ENCODE results near the gene TSPAN15.
"Not testable (repeated sequence)": the region's sequence is repeated elsewhere in the genome, so short reads cannot be mapped to it uniquely, and the experiment has no call there.

The TSPAN15 gene

DNA sequence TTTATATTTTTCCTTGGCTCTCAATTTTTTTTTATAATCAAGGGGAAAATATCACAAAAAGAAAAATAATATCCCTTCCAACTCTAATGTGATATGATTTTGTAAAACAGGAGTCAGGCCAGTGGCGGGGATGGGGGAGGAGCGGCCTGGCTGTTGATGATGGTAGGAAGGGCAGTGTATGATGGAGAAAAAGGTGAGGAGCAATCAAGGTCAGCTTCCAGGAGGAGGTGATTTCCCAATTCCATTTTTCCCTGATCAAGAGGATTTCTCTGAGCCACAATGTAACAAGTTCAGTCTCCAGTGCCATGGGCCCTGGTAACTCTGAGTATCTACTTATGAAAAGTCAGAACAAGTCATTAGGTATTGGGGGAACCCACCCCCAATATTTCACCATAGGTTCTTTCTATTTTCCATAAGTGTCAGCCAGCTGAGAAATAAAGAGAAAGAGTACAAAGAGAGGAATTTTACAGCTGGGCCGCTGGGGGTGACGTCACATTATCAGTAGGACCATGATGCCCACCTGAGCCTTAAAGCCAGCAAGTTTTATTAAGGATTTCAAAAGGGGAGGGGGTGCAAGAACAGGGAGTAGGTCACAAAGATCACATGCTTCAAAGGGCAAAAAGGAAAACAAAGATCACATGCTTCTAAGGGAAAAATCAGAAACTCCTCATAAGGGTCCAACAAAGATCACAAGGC lies 37.0 kb downstream of the TSPAN15 start:
- DNase-seq (ENCODE audit: low read depth), result not testable (repeated sequence)

DNA sequence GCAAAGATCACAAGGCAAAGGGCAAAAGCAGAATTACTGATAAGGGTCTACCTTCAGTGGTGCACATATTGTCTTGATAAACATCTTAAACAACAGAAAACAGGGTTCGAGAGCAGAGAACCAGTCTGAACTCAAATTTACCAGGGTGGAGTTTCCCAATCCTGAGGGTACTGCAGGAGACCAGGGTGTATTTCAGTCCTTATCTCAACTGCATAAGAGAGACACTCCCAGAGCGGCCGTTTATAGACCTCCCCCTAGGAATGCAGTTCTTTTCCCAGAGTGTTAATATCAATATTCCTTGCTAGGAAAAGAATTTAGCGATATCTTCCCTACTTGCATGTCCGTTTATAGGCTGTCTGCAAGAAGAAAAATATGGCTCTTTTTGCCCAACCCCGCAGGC lies 37.6 kb downstream of the TSPAN15 start:
- not testable (repeated sequence) for DNase-seq (ENCODE audit: low read depth)

DNA sequence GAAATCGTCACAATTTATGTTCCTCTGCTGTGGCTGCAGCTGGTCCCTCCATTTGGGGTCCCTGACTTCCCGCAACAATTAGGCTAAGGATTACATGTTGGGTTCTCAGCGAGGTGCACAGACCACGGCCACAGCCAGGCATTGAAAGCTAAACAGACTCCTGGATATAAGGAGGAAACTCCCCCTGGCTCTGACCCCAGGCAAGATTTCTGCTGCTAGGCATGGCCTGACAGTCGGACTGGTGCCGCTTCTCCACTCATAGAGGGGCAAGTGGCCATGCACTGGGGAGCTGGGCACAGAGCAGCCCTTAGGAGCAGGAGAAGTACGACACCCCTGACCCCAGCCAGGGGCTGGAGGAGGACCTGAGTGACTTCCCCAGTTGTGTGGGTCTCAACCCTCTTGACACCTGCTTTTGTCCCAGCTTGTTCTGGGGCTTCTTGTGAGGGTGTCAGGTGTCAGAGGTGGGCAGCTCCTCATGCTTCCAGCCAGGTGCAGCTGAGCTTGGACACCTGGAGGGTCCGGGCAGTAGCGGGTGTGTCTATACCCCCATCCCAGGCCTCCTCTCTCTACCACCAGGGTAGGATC lies 38.3 kb downstream of the TSPAN15 start:
- DNase-seq (ENCODE audit: low read depth), result no peak

DNA sequence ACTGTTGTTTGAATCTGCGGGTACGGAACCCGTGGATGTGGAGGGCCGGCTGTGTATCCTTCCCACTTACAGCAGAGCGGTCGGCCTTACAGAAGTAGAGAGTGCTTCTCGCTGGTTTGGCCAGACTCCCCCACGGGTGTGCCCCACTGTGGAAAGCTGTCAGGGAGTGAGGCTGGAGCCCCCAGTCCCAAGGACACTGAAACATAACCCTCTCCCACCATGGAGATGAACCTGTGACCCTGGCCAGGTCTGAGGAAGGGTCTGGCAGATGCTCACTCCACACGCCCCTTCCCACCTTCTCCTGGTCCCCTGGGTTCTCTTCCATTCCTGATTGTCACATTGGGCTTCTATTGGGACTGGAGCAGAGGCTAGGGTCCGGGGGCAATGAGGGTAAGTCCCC lies 39.6 kb downstream of the TSPAN15 start:
- DNase-seq (ENCODE audit: low read depth), result no peak

DNA sequence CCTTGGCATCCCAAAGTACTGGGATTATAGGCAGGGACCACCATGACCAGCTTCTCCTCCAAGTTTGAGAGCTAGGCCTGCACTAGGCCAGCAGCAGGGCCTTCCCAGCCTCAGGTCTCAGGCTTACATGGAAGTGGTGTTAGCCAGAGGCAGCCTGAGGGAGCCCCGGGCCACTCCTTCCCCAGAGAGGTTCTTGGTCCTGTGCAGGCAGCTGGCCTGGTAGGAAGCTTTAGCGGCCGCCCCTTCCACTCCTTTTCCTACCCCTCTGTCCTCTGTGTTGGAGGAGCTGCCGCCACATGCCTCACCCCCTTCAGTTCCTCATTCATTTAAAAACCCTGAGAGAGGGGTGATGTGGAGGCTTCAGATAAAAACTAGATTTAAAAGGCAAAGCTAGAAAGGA lies 40.3 kb downstream of the TSPAN15 start:
- DNase-seq (ENCODE audit: low read depth), result no peak

DNA sequence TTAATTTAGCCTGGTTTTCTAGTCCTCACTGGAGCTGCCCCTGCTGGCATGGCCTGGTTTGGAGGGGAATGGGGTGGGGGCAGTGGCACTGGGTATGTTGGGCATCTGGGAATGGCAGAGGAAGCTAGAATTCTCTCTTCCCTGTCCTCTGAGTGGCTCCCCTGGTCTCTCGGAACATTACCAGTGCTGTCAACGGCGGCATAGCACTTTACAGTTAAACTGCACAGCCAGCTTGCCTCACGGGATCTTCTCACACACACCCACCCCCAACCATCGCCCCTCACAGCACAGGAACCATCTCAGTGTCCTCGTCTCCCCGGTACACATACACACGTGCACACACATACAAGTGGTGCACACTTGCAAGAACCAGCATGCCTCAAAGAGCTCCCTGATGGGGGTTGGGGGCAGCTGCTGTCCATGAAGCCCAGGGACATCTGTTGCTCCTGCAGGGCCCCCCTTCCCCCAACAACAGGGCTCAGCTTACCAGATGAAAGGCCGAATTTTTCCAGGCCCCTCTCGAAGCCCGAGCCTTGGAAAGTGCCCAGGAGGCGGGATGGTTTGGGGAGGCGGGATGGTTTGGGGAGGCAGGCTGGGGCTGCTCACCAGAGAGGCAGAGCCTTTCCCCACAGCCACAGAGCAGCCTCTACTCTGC lies 41.0 kb downstream of the TSPAN15 start:
- DNase-seq (ENCODE audit: low read depth), result no peak

DNA sequence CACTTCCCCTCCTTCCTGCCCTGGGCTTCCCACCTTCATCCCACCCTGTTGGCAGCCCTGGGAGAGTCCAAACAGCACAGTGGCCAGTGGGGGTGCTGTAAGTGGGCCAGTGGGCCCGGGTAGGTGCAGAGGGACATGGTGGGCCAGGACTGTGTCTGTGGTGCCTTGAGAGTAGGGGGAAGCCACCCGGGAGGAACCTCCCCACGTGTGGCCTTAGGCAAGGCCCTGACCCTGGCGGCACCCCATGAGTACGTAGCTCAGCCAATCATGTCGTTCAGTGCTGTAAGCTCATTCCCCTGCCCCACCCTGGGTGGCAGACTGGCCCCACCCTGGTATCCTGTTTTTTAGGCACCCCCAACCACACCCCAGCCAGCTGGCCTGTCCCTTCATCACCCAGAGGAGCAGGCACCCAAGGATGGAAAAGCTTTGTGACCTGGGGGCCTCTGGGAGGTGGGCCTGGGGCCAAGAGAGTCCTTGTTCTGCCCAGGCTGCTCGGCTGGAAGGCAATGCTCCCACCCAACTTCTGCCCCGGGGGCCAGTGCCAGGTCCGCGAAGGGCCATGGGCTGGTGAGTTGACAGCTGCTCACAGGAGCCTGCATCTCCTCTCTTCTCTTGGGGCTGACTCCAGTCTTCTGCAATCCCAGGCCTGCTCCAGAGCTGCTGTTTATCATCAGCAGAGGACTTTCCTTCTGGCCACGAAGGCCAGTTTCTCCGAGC lies 41.6 kb downstream of the TSPAN15 start:
- no peak for DNase-seq (ENCODE audit: low read depth)

DNA sequence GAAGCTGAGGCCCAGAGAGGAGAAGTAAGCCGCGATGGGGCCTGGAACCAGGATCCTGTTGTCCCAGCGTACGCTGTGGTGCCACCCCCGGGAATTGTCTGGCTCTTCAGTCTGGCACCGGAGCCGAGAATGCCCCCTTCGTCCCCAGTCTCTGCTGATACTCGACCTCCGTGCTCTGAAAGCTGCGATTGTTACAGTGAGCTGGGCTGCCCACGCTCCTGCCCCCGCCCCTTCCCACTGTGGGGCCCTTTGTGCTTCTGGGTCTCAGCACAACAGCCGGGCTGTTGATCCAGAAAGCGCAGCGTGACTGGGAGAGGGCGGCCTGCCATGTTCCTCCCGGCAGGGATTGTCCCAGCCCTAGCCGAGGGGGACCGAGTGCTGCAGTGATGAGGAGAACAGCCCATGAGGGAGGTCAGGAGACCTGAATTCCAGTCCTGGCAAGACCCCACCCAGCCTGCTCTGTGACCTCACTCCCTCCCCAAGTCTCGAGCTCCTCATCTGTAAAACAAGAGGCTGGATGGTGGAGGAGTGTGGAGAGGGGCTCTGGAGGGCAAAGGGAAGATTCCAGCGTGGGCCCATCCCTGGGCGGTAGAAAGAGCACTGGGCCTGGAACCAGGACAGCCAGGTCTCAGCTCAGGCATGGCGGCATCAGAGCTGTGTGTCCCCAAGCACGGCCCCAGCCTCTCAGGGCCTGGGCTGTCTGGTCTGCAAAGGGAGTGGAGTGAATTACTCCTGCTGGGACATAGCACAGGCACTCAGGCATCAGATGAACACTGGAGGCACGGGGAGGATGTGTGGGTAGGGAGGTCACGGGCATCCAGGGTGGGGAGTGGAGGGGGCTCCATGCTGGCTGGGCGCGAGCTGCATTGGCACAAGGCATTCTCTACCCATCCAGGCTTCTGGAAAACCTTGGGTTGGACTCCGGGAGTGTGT lies 43.6 kb downstream of the TSPAN15 start:
- no peak for DNase-seq (ENCODE audit: low read depth)

DNA sequence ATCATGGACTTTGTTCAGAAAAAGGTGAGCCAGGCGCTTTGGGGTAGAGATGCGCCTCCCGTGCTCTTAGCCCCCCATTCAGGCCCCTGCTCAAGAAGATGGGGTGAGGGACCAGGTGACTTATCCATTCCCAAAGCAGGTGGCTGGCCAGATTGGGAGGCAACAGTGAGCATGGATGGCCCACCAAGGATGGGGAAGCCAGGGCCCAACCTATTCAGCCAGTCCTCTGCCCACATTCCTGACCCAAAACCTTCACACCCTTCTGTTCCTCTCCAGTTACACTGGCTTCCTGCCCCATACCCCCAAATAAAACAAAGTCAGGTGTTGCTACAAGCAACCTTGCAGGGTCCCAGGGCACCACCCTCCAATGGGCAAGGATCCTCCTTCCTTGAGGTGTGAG lies 44.4 kb downstream of the TSPAN15 start:
- no peak for DNase-seq (ENCODE audit: low read depth)

DNA sequence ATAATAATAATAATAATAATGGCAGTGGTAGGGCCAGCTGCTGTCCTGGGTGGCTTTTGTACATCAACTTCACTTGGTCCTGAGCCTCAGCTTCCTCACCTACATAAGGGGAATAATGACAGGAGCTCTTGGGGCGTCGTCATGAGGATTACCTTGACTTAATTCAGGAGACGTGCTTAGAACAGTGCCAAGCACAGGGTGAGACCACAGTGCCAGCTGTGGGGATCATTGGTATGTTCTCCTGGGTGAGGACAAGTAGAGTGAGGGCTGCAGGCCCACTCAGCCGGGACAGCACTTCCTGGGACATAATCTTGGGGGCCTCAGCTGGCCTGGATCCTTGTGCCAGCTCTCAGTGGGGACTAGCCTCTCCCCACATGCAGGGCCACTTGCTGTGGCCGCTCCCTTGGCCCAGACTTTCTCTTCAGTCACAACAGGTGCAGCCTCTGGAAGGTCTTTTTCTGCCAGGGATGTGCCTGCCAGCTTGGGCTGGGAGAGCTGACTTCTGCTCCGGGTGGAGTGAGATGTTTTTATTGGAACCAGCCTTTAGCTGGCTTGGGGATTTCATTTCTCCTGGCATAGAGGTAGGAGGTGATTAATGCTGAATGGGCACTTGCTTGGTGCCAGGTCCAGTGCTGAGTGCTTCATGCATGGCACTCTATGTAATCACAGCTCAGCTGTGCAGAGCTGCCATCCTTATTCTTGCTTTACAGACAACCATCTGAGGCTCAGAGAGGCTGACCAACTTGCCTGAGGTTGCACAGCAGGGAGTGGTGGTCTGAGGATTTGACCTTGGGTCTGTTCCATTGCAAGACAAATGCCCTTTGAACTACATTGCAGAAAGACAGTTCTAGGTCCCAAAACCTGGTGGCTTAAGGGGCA lies 45.3 kb downstream of the TSPAN15 start:
- DNase-seq (ENCODE audit: low read depth), result no peak

DNA sequence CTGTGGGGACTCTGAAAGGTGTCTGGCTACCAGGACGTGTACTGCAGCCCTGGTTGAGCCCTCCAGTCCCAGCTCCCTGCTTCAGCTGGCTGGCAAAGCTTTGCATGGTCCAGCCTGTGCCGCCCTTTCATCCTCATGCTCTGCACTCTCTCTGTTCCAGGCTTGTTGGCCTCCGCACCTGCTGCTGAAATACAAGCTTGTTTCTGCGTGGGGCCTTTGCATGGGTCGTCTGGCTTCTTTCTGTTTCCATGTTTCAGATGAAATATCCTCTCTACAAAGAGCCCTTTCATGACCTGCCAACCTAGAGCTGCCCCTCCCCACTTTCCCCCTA lies 45.9 kb downstream of the TSPAN15 start:
- no peak for DNase-seq (ENCODE audit: low read depth)

DNA sequence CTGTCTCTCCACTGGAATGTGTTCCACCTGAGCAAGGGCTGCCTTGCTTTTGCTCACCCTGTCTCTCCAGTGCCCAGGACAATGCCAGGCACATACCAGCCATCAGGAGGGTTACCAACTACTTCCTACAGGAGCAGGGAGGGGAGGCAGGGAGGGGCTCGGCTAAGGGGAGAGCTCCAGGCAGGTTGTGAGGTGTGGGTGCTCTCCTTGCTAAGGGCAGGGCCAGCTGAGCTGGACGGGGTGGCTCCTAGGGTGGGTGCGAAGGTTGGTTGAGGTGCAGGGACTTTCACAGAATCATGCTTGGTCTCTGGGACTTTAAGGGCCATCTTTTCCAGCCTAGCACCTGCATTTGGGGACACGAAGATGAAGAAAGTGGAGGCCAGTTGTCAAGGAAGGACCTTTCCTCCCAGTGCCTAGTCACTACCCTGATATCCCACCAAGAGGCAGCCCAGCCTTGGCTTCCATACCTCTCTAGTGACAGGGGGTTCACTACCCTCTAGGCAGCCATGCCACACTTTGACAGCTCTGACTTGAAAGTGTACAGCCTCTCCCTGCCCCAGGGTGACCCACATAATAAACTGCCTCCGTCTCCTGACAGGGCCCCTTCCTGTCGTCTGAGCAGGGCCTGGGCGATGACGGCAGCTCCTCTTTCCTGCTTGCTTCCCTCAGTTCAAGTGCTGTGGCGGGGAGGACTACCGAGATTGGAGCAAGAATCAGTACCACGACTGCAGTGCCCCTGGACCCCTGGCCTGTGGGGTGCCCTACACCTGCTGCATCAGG lies 46.5 kb downstream of the TSPAN15 start:
- no peak for DNase-seq (ENCODE audit: low read depth)

DNA sequence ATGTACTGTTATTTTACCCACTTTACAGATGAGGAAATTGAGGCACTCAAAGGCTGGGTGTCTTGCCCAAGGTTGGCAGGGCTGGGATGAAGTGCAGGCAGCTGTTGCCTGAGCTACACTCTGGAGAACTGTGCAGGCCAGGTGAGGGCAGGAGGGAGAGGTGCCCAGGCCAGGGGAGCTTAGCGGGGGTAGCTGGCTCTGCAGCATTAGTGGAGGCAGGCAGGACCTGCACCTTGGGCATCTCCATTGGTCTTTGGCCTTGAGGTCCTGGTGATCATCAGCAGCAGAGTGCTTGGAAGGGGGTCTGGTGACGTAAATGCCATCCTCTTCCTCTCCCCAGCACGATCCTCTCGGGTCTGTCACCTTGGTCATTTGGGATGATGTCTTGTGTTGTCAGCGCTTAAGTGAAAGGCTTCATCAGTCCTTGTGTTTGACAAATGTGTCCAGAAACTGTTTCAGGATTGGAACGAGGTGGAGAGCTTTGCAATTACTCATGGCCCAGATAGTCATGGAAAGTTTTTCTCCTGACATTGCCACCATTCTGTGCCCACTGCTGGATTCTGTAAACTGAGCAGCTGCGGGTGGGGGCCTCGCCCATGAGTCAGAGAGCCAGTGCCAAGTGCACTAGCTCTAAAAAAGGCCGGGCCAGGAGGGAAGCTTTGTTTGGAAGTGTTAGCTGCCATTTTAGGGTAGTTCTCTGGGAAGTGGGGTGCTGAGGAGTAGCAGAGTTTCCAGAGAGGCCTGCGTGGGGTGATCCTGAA lies 47.6 kb downstream of the TSPAN15 start:
- DNase-seq (ENCODE audit: low read depth), result no peak

DNA sequence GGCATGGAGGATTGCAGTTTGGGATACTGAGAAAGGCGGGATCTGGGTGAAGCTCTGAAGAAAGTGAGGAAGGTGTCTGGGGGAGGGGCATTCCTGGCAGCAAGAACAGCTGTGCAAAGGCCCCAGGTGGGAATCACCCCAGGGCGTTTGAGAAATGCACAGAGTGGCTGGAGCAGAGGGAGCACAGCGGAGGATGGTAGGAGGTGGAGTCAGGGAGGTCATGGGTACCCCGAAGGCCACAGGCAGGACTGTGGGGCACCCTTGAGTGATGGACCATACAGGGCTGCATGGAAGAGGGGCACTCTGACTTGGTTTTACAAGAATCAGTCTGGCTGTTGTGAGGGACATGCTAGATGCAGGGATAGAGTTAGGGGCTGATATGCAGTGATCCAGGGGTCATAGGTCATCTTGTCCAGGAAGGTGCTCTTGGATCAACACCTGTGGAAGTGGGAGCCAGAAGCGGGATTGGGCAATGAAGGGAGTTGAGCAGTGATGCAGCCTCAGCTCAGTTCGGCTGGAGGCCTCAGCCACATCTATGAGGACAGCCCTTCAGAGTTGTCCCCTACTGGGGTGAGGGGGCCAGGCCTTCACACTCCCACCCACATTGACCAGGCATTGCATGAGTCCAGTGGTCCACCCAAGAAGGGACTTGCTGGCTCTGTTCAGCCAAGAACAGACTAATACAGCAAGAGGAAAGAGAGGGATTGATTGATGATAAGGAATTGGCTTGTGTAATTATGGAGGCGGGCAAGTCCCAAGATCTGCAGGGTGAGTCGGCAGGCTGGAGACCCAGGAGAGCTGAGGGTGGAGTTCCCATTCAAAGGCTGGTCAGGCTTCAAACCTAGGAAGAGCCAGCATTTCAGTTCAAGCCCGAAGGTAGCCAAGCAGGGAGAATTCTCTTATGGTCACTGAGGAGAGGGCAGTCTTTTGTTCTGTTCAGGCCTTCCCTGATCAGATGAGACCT lies 48.7 kb downstream of the TSPAN15 start:
- DNase-seq (ENCODE audit: low read depth), result no peak

DNA sequence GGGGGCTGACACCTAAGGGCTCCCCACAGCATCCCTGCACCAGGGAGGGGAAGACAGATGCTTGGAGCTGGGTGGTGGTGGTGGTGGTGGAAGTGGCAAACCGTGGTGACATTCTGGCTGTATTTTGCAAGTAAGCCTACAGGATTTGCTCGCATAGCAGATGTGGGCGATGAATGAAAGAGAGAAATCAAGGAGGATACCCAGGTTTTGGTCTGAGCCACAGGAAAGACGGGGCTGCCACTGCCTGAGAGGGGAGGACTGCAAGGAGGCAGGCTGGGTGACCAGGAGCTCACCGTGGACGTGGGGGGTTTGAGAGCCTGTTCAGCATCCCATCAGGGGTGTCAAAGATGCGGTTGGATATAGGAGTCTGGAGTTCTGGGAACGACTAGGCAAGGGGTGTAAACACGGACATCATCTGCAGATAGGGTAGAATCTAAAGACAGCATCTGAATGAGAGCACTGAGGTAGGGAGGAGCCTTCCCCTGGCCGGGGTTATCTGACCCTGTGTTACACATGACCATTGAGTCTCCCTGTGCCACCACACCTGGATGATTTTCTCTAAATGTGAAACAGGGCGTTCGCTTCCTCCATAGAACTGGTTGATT lies 49.7 kb downstream of the TSPAN15 start:
- no peak for DNase-seq (ENCODE audit: low read depth)

DNA sequence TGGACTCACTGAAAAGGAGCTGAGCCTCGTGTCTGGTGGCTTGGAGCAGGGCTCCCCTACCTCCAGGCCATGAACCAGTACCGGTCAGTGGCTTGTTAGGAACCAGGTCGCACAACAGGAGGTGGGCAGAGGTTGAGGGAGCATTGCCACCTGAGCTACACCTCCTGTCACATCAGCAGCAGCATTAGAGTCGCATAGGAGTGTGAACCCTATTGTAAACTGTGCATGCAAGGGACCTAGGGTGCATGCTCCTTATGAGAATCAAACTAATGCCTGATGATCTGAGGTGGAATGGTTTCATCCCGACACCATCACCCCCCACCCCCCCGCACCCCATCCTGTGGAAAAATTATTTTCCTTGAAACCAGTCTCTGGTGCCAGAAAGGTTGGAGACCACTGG lies 50.4 kb downstream of the TSPAN15 start:
- no peak for DNase-seq (ENCODE audit: low read depth)

DNA sequence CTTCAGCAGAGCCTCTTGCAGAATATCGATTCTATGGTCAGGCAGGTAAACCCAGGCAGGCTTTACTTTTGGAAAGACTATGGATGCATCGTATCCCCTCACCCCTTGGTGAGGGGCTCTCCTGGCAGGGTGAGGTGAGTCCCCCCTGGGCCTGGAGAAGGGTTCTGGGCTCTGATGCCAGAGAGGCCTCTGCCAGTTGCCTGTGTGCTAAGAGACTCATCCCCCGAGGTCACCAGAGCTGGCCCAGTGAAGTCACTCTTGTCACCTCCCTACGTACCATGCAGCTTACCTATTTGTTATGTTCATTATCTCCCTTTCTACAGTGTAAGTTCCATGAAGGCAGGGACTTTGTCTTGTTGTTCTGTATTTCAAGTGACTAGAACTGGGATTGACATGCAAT lies 51.3 kb downstream of the TSPAN15 start:
- DNase-seq (ENCODE audit: low read depth), result no peak
